DOHH2 (cell line): Measurements from ENCODE around the gene FLYWCH1.

Source experiments
- CTCF ChIP-seq: fragments of 200-600 bp; sonication (generic); IDR thresholded peaks from one replicate; pipeline ENCODE4 v1.5.1; 2014; ENCODE audit warnings: antibody characterized with exemption, mild to moderate bottlenecking, low read depth, low read length; ENCODE audit not compliant: poor library complexity, severe bottlenecking
- EZH2phosphoT487 ChIP-seq: fragments of 200-600 bp; sonication (generic); IDR thresholded peaks from 2 replicates; pipeline ENCODE4 v1.6.1; 2017; ENCODE audit warnings: borderline replicate concordance, mild to moderate bottlenecking, antibody characterized with exemption, low read length, moderate library complexity, mixed read lengths

DNA sequence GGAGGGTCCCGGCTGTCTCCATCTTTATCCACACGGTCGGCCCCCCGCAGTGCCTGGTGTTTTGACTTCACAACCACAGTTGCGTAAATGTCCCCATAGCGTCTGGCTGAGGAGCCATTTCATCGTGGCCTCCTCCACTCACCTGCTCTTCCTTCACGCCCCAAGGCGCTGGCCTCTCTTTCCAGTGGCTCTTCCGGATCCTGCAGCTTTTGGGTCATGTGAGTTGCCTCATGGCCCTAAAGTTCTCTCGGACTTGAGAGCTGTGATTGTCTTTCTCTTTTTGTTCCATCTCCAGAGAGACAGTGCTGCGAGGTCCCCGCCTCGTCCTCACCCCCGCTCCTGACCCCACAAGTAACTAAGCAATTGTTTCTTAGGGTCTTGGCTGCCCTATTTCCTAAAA lies 22.7 kb downstream of the FLYWCH1 start:
- TF ChIP-seq CTCF (no peak), EZH2phosphoT487 (no peak)
